Dermis microvascular lymphatic vessel endothelial cell (primary cell): ENCODE measurements around the gene PRDM15. TPM values are rescaled to one million over a fixed set of nuclear protein-coding genes. Genes with fewer than 3 reads are reported as not detected.

ENCODE experiments used
- DNase-seq, 2 donors: peaks; one replicate each; pipeline versions ENCODE4 v3.0.0 to v3.0.0-alpha.2; 2010; ENCODE audit warnings: low read depth in 2 of 2
- total RNA-seq: library from RNA; depleted of rRNA; stranded (reverse); fragments of >200 nt; gene quantifications from 2 replicates; pipeline ENCODE4 v1.2.1, GENCODE V29; 2014

Gene PRDM15
- total RNA-seq, 1 donor from 2014 or later: 2.8 TPM

DNA sequence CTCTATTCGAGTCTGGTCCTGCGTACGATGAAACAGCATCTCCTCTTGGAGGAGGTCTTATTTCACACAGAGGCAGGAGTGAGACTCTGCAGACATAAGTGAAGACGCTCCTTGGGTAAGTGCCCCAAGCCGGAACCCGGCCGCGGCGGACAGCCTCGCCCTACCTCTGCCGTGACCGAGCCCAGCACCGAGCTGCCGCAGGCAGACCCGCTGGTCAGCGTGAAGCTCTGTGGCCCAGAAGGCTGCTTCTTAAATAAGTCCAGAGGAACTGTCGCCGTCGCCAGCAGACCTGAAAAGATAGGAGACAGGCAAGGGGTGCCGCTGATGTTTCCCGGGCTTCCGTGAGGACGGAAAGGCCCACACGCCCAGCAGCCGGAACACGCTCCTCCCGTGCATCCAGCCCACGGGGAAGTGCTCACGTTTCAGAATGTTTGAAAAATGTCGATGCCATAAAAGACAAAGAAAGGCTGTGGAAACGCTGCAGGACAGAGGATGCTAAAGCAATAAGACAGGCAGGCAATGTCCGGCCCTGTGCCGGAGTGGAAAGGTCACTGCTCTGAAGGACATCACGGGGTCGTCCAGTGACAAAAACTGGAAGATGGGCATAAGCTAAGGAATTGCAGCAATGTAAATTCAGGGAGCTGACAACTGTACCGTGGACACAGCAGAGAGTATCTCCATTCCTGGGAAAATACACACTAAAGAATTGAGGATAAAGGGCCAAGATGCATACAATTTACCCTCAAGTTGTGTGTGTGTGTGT is 28.5 kb upstream of the PRDM15 start:
- no peak for DNase-seq

DNA sequence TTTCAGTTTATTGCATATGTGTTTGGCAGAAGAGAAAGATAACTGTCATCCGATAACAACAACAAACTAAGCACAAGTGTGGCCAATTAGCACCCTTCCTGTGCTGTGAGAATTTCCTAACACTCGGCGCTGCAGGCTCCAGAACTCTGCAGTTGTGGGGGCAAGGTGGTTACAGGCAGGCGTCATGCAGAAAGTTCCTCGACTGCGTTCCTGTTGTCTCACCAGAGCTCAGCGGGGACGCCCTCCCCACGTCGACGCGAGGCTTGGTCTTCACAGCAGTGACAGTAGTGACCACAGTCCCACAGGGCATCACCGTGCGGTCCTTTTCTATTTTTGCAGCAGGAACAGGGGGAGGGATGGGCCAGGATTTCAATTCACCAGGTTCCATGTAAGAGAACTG is 27.6 kb upstream of the PRDM15 start:
- no peak for DNase-seq

DNA sequence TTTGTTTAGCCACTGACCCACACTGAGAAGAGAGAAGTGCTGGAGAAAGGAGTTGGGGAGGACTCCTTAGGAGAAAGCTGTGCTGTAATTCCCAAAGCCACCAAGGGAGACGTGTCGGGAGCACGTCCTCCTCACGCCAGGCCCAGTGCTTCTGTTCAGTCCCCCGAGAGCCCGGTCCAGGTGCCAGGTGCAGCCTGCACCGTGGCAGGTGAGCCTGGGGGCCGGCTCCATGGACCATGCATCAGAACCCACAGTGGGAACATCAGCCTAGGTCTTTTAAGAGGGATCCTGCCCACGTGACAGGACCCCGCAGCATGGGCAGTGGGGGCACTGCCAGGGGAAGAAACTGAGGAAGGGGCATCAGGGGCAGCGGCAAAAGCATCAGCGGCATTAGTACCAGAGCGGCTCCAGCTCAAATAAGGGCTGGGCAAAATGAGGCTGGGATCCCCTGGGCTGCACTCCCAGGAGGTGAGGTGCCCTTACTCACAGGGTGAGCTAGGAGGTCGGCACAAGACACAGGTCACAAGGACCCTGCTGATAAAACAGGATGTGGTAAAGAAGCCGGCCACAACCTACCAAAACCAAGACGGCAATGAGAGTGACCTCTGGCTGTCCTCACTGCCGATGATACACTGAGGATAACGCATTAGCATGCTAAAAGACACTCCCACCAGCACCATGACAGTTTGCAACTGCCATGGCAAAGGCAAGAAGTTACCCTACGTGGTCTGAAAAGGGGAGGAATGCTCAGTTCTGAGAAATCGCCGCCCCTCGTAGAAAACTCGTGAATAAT is 24.6 kb upstream of the PRDM15 start:
- DNase-seq: no peak

DNA sequence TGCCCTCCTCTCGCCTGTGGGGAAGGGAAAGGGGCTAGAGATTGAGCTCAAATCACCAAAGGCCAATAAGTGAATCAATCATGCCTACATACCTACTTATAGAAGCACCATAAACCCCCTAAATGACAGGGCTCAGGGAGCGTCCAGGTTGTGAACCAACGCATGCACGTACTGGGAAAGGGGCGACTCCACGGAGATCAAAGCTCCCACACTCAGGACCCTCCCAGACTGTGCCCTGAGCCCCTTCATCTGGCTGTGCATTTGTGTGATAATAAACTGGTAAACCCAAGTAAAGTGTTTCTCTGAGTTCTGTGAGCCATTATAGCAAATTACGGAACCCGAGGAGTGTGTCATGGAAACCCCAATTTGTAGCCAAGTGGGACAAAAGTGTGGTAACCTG is 23.8 kb upstream of the PRDM15 start:
- no peak for DNase-seq

DNA sequence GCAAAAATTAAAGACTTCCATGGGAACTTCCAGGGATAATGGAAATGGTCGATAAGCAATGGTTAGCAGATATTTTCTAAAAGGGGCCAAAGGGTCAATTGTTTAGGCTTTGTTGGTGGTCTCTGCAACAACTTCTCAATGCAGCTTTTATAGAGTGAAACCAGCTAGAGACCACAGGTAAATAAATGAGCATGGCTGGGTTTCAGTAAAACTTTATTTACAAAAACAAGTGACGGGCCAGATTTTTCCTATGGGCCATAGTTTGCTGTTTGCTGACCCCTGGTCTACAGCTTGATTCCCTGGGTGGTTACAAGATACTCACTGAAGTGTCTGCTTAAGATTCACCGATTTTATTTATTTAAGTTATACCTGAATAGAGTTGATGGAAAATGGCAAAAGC is 22.6 kb upstream of the PRDM15 start:
- no peak for DNase-seq

DNA sequence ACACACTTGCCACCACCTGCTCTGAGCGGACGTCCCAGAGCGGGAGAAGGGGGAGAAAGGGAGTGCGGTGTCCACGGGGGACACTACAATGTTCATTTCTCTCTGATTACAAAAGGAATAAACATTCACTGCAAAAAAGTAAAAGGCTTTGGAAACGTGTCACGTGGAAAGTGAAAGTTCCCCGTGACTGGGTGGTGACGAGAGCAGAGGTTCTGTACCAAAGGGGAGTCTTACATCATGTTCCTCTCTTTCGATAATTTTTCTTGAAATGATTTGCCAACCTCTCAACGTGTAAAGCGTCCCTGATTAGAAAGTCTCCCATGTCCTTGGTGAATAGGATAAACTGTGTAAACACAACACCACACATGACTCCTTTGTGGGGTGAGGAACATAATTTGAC is 22.0 kb upstream of the PRDM15 start:
- DNase-seq: no peak

DNA sequence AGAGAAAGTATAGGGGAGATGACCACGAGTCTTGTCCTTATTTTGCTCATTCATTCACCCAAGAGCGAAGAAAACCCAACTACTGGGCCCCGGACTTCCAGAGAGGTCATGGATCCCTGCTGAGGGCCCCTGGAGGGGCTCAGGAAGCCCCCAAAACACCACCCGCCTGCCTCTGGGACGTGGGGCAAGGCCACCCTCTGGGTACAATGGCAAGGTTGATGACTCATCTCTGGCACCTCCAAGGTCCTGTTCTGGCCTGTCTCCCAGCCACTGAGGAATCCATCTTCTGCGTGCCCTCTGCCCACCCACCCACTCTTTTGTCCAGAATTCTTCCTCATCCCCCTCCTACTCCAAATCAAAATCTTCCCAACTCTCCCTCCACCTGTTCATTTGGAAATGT is 21.3 kb upstream of the PRDM15 start:
- no peak for DNase-seq

DNA sequence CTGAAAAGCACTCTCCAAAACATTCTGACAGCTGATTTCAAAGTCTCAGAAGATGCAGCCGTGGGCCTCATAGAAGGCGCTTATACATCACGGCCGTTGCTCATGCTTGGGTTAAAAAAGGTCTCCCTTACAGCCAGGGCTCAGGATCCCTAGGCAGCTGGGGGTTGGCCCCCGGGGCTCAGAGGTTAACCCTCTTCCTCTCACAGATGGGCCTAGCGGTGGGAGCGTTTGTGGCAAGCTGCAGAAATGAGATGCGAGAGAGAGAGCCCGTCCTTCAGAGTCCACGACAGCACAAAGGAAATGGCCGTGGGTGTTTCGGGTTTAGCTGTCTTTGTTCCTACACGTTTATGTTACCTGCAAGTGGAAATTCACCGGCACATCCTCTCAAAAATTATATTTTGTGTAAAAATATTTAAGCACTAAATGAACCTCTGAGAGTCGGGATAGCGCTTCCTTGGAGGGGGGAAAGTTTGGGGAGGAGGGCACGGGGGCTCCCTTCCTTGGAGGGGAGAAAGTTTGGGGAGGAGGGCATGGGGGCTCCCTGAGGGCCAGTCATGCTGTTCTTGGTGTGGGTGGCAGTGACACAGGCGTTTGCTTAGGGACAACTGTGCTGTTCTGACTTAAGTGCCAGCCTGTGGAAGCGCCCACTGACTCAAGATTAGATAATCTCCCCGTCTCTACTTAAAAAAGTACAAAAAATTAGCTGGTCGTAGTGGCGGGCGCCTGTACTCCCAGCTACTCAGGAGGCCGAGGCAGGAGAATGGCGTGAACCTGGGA is 20.5 kb upstream of the PRDM15 start:
- DNase-seq: no peak

DNA sequence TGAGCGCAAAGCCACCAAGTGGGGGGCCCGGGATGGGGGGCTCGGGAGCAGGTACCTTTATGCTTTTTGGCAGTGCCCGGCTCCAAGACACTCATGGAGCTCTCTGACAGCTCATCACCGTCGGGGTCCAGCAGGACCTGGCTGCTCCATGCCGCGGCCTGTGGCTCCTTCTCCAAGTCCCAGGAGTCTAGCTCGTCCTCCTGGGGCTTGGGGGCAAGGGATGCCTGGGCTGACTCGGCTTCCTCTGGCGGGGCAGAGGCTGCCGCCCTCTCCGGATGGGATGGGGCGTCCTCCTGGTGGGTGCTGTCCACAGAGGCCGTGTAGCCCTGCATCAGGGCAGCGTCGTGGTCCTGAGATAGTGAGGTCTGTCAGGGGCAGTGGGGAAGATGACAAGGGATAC is 19.9 kb upstream of the PRDM15 start:
- DNase-seq: no peak

DNA sequence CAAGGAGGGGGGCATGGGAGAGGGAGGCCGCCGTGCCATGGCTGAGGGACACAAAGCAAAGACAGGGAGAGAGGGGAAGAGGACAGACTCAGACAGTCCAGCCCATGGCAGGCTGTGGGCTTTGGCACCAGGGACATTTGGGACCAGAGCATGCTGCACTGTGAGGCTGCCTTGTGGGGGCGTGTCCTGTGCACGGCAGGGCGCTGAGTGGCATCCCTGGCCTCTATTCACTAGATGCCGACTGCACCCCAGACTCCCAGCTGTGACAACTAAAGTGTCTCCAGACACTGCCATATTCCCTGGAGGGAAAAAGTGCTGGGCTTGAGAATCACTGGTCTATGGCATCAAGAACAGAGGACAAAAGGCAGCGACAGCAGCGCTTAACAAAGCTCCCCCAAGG is 18.6 kb upstream of the PRDM15 start:
- DNase-seq: no peak

DNA sequence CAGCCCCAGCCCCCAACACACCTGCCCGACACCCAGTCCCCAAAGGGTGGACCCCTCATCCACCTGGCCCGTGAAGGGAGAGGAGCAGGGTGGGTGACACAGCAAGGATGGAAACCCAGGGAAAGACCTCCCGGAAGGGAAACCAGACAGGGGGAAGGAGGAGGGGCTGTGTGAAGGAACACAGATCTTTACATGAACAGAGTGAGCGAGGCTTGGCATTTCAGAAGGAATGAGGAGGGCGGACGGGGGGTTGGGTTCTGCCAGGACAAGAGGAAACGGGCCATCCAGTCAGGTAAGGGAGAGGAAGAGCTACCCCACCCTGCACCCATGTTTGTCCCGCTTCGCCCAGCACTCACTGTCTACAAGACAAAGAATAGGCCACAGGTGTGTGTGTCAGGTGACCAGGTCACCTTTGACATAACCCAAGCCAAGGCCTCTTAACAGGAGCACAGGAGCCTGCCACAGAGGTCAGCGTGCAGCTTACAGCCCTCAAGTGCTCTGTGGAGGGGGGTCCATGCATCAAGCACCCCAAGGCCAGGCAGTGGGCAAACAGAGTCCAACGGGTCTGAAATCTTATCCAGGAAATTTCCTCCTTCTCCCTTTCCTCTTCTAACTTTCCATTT is 18.0 kb upstream of the PRDM15 start:
- no peak for DNase-seq

DNA sequence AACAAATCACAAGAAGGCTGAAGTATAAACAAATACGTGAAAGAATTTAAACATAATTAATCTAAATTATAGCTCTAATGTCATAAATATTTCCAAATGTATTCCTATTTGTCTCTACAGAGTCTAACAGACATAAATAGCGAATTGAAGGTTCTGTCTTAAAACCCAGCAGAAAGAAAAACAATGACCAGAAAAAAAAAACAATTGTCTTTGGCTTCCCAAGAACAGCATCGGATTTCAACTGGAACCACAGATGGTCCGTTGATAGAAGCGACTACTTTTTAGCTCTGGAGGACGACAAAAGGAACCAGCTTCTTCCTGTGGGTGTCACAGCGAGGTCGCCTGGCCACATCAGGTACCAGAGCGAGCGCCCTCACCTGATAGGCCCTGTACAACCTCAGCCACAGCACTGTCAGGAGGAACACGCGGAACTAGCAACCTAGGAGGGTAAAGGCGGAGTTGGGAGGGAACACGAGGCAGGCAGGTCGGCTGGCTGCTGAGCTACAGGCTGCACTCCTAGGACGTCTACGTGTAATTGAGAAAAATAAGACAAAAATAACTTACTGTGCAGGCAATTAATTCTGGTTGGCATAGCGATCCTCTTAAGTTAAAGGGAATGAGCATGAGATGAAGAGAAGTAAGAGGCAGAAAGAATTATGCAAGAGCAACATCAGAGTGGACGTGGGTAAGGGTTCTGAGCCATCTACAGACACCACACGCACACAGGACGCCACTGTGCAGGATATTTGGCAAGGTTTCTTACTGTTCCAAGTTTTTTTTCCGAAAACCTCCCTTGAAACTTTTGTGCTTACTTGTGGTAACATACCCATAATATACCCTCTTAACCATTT is 16.7 kb upstream of the PRDM15 start:
- DNase-seq: peak in 1 of 2 donors; percentile 35

DNA sequence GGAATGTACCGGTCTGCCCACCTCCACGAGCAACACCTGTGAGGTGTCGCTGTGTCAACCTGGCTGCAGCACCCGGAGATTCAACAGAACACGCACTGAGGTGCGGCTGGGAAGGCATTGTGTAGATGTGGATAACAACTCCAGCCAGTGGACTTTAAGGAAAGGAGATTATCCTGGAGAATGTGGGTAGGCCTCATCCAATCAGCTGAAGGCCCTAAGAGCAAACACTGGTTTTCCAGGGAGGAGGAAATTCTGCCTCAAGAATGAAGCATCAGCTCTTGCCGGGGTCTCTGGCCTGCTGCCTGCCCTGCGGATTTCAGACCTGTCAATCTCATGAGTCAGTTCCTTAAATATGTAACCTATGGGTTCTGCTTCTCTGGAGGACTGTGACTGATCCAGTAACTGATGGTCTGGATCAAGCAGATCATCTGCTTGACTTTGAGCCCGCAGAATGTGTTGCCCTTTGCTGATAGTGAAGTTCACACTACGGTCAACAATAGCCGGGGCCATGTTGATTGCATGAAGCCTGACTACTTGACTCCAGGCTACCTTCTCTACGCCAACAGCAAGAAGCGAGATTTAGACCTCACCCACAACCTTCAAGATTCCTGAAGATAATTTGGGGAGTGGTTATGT is 15.9 kb upstream of the PRDM15 start:
- DNase-seq: peak in 1 of 2 donors; percentile 64

DNA sequence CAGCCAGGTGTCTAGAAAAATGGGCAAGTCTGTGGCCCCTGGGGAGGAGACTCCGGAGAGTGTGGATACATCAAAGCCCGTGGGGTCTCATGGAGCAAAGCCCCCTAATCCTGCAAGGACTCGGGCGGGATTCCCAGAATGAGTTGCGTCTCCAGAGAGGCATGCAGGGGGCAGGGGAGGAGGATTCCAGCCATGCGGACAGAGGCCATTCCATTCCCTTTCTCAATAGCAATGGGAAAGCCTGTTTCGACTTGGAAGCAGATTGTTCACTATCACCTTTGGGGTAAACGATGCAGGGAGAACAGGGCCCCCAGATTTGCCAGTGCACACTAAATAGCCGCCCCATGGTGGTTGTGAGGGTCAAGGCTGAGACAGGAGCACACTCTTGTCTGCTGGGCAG is 15.4 kb upstream of the PRDM15 start:
- no peak for DNase-seq

DNA sequence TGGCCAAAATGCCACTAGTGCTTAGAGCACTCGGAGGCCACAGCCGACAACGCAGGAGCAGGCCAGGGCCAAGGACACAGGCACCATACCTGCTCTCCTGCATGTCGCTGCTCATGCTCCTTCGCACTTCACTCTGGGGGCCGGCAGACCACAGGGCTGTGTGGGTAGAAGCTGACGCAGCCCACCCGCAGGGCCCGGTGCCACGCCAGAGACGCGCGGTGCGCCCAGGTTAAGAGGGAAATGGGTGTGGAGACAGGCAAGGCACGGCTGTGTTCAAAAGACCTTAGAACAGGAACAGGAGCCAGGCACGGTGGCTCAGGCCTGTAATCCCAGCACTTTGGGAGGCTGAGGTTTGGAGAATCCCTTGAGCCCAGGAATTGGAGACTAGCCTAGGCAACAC is 13.6 kb upstream of the PRDM15 start:
- DNase-seq: no peak

DNA sequence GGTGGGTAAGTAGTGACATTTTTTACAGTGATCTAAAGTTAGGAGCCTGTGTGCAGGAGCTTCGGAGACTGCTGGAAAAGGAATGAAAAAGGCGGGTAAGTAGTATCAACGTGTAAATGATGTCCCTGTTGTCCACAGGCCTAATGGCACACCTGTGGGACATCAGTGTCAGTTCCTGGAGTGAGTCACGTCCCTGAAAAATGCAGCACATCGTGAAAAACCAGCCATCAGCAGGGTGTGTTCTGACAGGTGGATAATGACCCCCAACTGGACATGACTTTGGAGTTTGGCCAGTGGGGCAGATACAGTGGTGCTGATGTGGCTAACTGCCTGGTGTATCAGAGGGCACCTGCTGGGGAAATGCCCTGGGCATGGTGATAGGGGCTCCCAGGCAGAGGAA is 12.0 kb upstream of the PRDM15 start:
- DNase-seq: no peak

DNA sequence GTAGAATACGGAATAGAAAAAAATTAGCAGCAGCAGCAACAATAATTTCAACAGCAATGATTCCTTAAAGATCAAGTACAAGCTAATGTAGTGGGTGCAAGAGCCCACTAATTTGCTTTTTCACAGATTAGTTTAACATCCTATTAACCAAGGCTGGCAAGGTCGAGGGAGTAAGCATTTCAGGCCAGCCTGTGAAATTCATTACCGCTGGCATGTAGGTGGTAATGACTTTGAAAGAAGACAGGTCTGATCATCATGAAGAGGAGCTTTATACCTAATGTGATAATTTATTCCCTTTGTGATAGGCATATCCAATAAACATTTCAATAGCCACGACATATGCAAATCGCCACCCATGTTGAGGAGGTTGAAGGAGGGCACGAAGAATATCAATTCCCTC is 11.2 kb upstream of the PRDM15 start:
- DNase-seq: no peak

DNA sequence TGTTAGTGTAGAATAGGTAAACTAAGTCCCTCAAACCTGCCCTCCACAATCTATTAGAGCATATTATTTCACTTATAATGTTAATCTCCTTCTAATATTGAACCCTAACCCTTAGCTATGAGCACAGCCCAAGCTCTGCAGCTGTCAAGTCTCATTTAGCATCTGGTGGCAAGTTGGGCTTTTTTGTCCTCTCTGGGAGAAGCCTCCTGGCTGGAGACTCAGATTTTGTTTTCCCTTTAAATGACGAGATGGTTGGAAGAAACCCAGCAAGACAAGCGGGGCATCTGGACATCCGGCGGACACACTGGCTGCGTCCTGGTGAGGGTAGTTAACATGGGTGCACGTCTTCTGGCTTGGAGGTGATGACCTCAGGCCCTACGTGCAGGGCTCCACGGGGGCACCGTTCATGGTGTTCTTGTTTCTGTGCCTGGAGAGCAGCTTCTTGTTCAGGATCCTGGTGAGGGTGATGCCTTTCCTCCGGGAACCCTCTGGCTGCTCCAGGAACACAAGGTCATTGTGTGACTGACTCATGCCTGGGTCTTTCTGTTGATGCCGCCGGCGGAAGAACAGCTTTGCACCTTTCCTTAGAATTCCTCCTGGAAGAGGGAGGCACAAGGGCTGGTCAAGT is 9.7 kb upstream of the PRDM15 start:
- DNase-seq: peak in 1 of 2 donors; percentile 57

DNA sequence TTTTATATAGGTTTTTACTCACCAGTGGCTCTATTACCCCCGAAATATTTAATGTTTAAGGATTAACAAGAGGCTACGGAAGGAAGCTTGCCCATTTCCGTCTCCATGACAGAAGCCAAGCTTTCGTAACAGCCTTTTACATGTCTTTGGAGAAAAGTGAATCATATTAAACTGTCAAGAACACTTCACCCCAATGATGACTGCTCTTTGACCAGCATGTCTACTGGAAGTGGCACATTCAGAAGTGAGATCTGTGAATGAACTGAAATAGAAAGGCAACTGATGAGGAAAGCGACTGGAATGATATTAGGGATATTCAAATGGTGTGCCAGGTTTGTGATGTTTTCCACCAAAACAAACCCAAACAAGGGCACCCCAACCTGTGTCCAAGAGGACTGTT is 8.5 kb upstream of the PRDM15 start:
- no peak for DNase-seq

DNA sequence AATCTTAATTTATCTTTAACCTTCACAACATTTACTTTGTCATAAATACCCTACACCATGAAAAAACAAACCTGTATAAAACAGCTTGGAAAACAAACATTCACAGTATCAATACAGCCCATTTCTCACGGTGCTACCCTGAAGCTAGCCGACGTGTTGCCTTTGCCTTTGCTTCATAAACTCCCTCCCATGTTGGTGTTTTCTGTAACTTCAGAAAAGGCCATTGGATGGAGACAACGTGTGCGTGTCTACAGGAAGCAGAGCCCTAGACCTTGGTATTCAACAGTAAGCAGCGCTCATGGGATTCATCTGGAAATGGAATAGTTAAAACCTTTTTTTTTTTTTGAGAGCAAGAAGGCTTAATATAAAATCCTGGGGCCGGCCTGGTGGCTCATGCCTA is 7.2 kb upstream of the PRDM15 start:
- no peak for DNase-seq
